ENCODE data around the gene FOXK1. TPM values are rescaled to one million over a fixed set of nuclear protein-coding genes. Genes with fewer than 3 reads are reported as not detected.

The FOXK1 gene
- total and polyA plus RNA-seq, 2 of the 13 experiments (the other 11 are each of a cell fraction or from before 2014, with no cell fraction given), result 4.6 to 8.8 TPM

- intact Hi-C loops (cut with micrococcal nuclease; ENCODE audit: unreplicated experiment) (no loop called here), in situ Hi-C loops (cut with HindIII; ENCODE audit: extremely low pct_ligation_motif_present, low pct_unique_long_range_greater_than_20kb) (no loop called here)
- Histone ChIP-seq H2AFZ (ENCODE audit: low read length) (no peak overlapping the region), H3K36me3 (replicated peaks in 1 of 2; ENCODE audit: control insufficient read depth in 1 of 2, insufficient read depth in 2 of 2, low read length in 2 of 2) (no peaks in the 10 kb centered on the region), H3K27me3 (ENCODE audit: control insufficient read depth in 1 of 2, insufficient read depth in 2 of 2, low read length in 2 of 2) (peaks cover 11 to 74% of the 10 kb centered on the region in 2 experiments), H3K4me2 (ENCODE audit: low read depth, low read length) (no peak overlapping the region), H3K9ac (ENCODE audit: insufficient read depth, low read depth, low read length) (no peak overlapping the region), H3K4me3 (replicated peaks in 1 of 3; ENCODE audit: insufficient read depth in 1 of 3, low read depth in 2 of 3, low read length in 3 of 3) (no peak overlapping the region), H3K27ac (ENCODE audit: extremely low read length, insufficient read depth, low read length) (no peak overlapping the region), H4K20me1 (ENCODE audit: insufficient read depth, low read length) (no peaks in the 10 kb centered on the region), H3K79me2 (ENCODE audit: insufficient read depth, low read length) (no peaks in the 10 kb centered on the region), H3K9me3 (ENCODE audit: low read length) (no peaks in the 10 kb centered on the region), H3K4me1 (ENCODE audit: insufficient read depth, low read length) (peaks cover 7% of the 10 kb centered on the region; the same call in 1 of the 2 replicates)
- no peak for TF ChIP-seq YEATS4 (CRISPR knock-in tag; IDR thresholded peaks at IDR 0.05; ENCODE audit: borderline replicate concordance)
- TF ChIP-seq ZNF670 (CRISPR knock-in tag; IDR thresholded peaks at IDR 0.05; ENCODE audit: borderline replicate concordance), result no peak
- no peak for TF ChIP-seq ZNF768 (CRISPR knock-in tag; IDR thresholded peaks at IDR 0.05)
- no peak for TF ChIP-seq JUND (CRISPR knock-in tag; IDR thresholded peaks at IDR 0.05)
- no peak for TF ChIP-seq HMGXB3 (CRISPR knock-in tag; IDR thresholded peaks at IDR 0.05; ENCODE audit: borderline replicate concordance)
- no peak for TF ChIP-seq ZNF589 (CRISPR knock-in tag; conservative IDR thresholded peaks at IDR 0.05)
- no peak for TF ChIP-seq ZNF441 (CRISPR knock-in tag; IDR thresholded peaks at IDR 0.05; ENCODE audit: borderline replicate concordance)
- no peak for TF ChIP-seq HNRNPUL1 (IDR thresholded peaks at IDR 0.05; ENCODE audit: low read depth, low read length)
- no peak for TF ChIP-seq ZNF343 (CRISPR knock-in tag; IDR thresholded peaks at IDR 0.05)
- TF ChIP-seq HOXA9 (CRISPR knock-in tag; IDR thresholded peaks at IDR 0.05; ENCODE audit: borderline replicate concordance), result no peak
- no peak for TF ChIP-seq ZBTB44 (CRISPR knock-in tag; IDR thresholded peaks at IDR 0.05)
- no peak for TF ChIP-seq KLF12 (CRISPR knock-in tag; IDR thresholded peaks at IDR 0.05; ENCODE audit: borderline replicate concordance)
- TF ChIP-seq ZNF224 (CRISPR knock-in tag; IDR thresholded peaks at IDR 0.05), result no peak
- no peak for TF ChIP-seq MATR3 (CRISPR knock-in tag; IDR thresholded peaks at IDR 0.05)
- TF ChIP-seq HCFC1 (IDR thresholded peaks at IDR 0.05; ENCODE audit: low read depth, low read length), result no peak
- FAIRE-seq, result no peak
- ATAC-seq, result no peak
- POLR2A ChIA-PET, result no interaction called here
- WGBS (ENCODE audit: low lambda C conversion rate), result 55% methylated on average over 9 of the region's 32 CpGs
- DNase-seq (ENCODE audit: low spot score), result no peak
- CTCF ChIA-PET (ENCODE audit: low intra/inter-chr PET ratio, low total read pairs), result no interaction called here
- BruUV-seq (replicated peaks), result no TSS peak
Measured at GRCh38 chr7:4818000-4818794, 136.1 kb downstream of the FOXK1 start.

All from HepG2 (cell line).